Esophagus squamous epithelium (tissue), 4 donors: ENCODE data around the gene SPDYE3.
"Not testable (repeated sequence)": the region's sequence is repeated elsewhere in the genome, so short reads cannot be mapped to it uniquely, and the experiment has no call there.

Source experiments
- CTCF ChIP-seq, 6 experiments: fragments of 450-650 bp in 4 of 6; fragments of 200-600 bp in 2 of 6; sonication (generic) in 2 of 6; IDR thresholded peaks; one replicate each; pipeline ENCODE4 v1.5.1; 2016 to 2019; ENCODE audit warnings: antibody characterized with exemption in 6 of 6, mild to moderate bottlenecking in 4 of 6, moderate library complexity in 4 of 6
- POLR2A ChIP-seq, 4 donors: fragments of 450-650 bp; IDR thresholded peaks; one replicate each; pipeline ENCODE4 v1.6.1; 2017; ENCODE audit warnings: antibody characterized with exemption in 4 of 4, mild to moderate bottlenecking in 4 of 4, moderate library complexity in 3 of 4

GRCh38 chr7:100326914-100327313 lies 19.4 kb downstream of the SPDYE3 start:
- not testable (repeated sequence) for TF ChIP-seq CTCF, POLR2A (IDR thresholded peaks at IDR 0.05)
